PFSK-1 (cell line): ENCODE measurements around the gene VPS8.

Source experiments
- FOXP2 ChIP-seq: optimal IDR thresholded peaks from 2 replicates; pipeline ENCODE3; 2011; ENCODE audit warnings: borderline replicate concordance, control low read depth, inconsistent platforms; ENCODE audit not compliant: insufficient read depth; ENCODE audit errors: extremely low read length, extremely low read depth
- POLR2AphosphoS5 ChIP-seq: IDR thresholded peaks from 2 replicates; pipeline ENCODE4 v1.6.1; 2012; ENCODE audit warnings: low read depth, mild to moderate bottlenecking, control low read depth, low read length, moderate library complexity
- SIN3A ChIP-seq: IDR thresholded peaks from 2 replicates; pipeline ENCODE4 v1.6.1; 2012; ENCODE audit warnings: mild to moderate bottlenecking, low read length, moderate library complexity, borderline replicate concordance; ENCODE audit not compliant: insufficient read depth
- TAF1 ChIP-seq: IDR thresholded peaks from 2 replicates; pipeline ENCODE4 v1.6.1; 2012; ENCODE audit warnings: low read length, control low read depth, borderline replicate concordance; ENCODE audit not compliant: insufficient read depth
- TF ChIP-seq, protein P1 (sequence below), 2 experiments: IDR thresholded peaks; 2 replicates each; pipeline versions ENCODE4 v1.6.1 to v1.8.0; 2011 to 2012; ENCODE audit warnings: low read depth in 2 of 2, low read length in 2 of 2, control low read depth in 1 of 2, inconsistent platforms in 1 of 2, mild to moderate bottlenecking in 1 of 2, moderate library complexity in 1 of 2; ENCODE audit not compliant: insufficient read depth in 1 of 2

VPS8 gene

DNA sequence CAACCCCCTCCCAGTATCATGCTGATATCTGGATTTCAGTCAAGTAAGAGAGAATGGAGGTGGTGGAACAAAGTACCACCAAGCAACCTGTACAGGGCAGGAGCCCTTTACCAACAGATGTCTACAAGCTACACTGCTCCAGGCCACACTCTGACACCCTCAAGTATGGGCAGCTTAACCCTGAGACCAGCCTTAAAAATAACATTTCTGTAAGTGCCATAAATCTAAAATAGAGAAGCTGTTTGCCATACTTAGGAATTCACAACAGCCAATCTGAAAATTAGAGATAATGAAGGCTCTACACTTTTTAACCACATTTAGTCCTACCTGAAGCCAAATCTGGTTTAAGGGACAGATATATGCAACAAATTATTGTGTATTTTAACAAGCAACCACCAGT, 281.1 kb downstream of the VPS8 start:
- TF ChIP-seq POLR2AphosphoS5 (no peak), SIN3A (no peak), TAF1 (no peak), FOXP2 (no peak)
- TF ChIP-seq, protein P1, sequence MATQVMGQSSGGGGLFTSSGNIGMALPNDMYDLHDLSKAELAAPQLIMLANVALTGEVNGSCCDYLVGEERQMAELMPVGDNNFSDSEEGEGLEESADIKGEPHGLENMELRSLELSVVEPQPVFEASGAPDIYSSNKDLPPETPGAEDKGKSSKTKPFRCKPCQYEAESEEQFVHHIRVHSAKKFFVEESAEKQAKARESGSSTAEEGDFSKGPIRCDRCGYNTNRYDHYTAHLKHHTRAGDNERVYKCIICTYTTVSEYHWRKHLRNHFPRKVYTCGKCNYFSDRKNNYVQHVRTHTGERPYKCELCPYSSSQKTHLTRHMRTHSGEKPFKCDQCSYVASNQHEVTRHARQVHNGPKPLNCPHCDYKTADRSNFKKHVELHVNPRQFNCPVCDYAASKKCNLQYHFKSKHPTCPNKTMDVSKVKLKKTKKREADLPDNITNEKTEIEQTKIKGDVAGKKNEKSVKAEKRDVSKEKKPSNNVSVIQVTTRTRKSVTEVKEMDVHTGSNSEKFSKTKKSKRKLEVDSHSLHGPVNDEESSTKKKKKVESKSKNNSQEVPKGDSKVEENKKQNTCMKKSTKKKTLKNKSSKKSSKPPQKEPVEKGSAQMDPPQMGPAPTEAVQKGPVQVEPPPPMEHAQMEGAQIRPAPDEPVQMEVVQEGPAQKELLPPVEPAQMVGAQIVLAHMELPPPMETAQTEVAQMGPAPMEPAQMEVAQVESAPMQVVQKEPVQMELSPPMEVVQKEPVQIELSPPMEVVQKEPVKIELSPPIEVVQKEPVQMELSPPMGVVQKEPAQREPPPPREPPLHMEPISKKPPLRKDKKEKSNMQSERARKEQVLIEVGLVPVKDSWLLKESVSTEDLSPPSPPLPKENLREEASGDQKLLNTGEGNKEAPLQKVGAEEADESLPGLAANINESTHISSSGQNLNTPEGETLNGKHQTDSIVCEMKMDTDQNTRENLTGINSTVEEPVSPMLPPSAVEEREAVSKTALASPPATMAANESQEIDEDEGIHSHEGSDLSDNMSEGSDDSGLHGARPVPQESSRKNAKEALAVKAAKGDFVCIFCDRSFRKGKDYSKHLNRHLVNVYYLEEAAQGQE (IDR thresholded peaks at IDR 0.05; ENCODE audit: insufficient read depth in 1 of 2, low read depth in 2 of 2, low read length in 2 of 2), result no peak

DNA sequence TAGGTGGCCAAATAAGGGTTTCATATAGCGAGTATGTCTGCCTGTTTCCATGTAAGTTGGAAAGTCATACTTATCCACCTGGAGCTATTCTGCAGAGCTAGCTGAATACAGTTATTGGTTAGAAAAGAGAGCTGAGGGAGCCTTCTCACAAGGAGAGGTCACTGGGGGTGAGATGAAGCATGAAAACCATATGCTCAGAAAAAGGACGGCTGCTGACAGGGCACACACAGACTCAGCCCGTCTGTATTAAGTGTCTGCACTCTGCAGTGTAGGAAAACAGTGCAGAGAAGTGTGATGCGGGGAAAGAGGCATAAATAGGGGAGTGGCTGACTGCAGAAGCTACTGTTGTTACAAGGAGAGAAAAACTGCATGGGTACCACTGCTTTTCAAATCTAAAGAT, 282.7 kb downstream of the VPS8 start:
- no peak for TF ChIP-seq POLR2AphosphoS5
- TF ChIP-seq SIN3A, result no peak
